Activated T-helper 1 cell treated with anti-CD3 and anti-CD28 coated beads, Interleukin-2, amount 50 U/mL, for 16 hours (primary cell): ENCODE results near the gene MACROD2.

Experiments
- DNase-seq, 2 donors: peaks; one replicate each; pipeline ENCODE4 v3.0.0-alpha.2; 2020; ENCODE audit warnings: low read depth in 1 of 2, low spot score in 1 of 2

The MACROD2 gene

GRCh38 chr20:14062171-14062570 lies 66.9 kb downstream of the MACROD2 start:
- no peak for DNase-seq

- DNase-seq, result no peak
These were observed 67.5 kb downstream of the MACROD2 start for GRCh38 chr20:14062786-14063185.

GRCh38 chr20:14064333-14064732 lies 69.0 kb downstream of the MACROD2 start:
- DNase-seq, result no peak

DNA sequence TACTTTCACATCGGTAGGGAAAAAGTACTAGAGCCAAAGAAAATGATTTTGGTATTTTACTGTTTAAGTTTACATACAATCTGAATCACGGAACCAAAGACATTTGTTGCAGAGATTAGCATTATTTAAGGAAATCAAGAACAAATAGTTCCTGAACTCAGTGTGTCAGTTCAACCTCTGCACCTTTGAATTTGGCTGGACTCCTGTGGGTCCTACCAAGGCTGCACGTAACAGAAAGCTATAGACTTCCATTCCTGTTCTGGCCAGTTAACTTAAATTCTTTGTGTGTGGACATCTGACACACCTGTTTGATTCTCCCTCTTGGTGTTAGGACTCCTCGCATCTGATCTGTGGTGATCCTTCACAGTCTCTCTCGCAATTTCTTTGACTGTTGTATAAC lies 69.6 kb downstream of the MACROD2 start:
- DNase-seq, result no peak

- DNase-seq, result no peak
These were observed 70.5 kb downstream of the MACROD2 start for GRCh38 chr20:14065774-14066173.

GRCh38 chr20:14067603-14068002 lies 72.3 kb downstream of the MACROD2 start:
- DNase-seq, result no peak

GRCh38 chr20:14069796-14070195 lies 74.5 kb downstream of the MACROD2 start:
- DNase-seq, result no peak

DNA sequence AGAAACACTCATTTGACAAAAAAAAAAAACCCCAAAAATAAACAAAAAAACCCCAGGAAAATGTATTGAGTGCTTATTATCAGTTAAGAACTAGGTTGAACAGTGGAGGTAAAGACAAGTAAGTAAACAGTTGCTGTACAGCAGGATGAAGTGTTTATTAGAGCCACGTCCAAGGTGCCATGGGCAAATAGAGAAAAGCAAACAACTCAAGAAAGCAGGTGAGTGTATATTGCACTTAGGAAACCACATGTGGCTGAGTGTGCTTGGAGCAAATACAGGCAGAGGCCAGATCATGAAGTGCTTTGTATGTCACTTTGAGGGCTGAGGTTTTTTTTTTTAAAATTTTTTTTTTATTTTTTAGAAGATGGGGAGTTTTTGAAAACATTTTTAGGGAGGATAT lies 98.3 kb downstream of the MACROD2 start:
- DNase-seq, result no peak

DNA sequence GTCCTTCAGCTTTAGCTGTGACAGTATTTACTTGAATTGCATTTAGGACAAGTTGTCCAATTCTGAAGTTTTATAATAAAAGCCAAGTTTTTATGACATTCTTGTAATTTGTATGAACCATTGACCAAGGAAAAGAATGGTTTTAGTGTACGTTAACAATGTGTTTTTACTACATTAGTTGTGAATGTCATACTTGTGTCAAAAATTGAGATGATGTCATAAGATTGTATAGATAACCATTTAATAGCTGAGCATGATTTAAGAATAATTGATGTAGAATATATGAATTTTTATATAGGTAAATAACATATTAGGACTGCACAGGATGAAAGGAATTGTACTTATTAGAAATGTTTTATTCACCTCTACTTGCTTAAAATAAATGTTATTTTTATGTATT lies 102.9 kb downstream of the MACROD2 start:
- no peak for DNase-seq

- no peak for DNase-seq
These were observed 118.1 kb downstream of the MACROD2 start for GRCh38 chr20:14113416-14113815.

DNA sequence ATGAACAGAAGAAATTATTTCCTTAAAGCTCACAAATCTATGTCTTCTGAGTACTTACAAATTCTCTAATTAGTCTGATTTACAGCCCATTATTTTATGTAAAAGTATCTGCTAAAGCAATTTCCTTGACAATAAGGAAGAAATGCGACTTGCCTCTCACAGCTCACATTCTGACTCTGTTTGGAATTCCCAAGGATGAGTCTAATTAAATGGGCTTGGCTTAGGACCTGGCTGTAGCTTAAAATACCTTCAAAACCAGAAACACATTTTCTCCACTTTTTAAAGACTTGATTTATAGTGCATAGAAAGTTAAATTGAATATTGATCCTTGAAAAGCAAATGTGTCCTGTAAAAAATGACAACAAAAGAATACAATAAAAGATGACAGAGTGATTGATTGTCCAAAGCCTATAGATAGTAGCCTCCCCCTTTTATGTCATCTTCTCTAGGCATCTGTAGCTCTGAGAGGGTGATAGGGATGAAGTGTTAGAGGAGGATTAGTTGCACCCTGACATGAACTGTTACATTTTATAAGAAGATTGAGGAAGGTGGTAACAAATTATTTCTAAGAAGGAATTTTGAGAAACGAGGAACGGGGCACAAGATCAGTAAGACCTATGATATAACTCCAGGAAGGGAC lies 118.9 kb downstream of the MACROD2 start:
- DNase-seq, result no peak

- DNase-seq, result no peak
These were observed 120.7 kb downstream of the MACROD2 start for GRCh38 chr20:14116037-14116436.

DNA sequence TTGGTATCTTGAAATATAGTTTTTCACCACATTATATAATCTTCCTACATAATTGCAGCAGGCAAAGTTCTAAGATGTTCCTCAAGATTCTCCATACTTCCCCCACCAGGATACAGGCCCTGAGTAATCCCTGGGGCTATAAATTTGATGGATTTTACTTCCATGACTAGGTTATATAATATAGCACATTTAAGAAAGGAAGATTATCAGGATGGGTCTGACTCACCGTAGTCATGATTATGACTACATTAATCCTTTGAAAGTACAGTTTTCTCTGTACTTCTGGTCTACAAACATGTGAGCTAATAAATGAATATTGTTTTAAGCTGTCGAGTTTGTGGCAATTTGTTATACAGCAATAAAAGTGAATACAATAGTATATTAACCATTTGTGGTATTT lies 122.5 kb downstream of the MACROD2 start:
- no peak for DNase-seq

- DNase-seq, result no peak
These were observed 131.5 kb downstream of the MACROD2 start for GRCh38 chr20:14126856-14127255.

DNA sequence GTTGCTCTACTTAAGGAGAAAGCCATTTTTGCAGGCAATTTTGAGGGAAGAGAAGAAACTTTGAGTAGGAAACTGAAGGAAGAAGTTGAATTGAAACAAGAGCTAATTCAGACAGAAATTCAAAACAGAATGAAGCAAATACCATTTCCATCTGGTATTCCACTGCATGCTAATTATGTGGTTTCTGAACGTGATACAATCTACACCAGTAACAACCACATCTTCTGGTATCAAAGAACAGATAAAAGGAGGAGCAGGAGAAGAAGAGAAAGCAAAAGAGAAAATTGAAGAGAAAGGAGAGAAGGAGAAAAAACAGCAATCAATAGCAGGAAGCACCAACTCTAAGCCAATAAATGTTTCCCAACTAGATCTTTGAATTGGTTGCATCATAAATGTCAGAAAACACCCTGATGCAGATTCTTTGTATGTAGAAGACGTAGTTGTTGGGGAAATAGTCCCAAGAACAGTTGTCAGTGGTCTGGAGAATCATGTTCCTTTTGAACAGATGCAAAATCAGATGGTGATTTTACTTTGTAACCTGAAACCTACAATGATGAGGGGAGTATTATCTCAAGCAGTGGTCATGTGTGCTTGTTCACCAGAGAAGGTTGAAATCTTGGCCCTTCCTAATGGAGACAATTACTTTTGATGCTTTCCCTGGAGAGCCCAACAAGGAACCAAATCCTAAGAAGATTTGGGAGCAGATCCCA lies 132.4 kb downstream of the MACROD2 start:
- DNase-seq, result no peak

DNA sequence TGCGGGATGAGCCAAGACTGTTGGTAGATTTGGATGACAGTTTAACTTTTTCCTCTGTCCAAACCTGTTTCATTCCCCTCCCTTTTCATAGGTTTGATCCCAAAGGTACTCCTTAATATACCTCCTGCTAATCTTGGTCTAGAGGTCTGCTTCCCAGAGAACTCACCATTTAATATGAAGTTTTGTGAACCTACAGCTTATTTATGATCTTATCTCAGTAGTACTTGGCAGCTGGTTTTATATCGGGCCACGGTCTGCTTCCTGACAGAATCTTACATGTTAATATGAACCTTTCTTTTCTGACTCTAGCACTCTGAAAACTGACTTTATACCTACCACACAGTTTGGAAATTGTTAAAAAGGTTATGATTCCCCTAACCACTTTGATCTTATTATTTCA lies 138.7 kb downstream of the MACROD2 start:
- no peak for DNase-seq

GRCh38 chr20:14142171-14142570 lies 146.9 kb downstream of the MACROD2 start:
- DNase-seq, result no peak

- no peak for DNase-seq
These were observed 147.8 kb downstream of the MACROD2 start for GRCh38 chr20:14142964-14143627.

DNA sequence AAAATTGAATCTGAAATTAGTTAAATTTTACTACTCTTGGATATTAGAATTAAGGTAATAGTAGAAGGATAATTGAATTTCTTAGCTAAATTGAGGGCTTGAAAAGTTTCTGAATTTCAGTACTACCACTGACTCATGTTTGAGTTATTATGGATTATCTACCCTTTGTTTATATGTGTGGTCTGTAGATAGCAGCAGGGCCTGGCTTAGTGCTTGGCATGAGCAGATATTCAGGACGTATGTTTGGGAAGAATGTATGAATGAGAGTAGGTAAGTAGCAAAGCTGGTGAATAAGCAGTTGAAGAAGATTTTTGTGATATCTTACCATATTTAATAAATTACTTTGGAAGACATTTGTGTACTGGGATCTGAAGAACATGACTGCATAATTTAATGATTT lies 152.7 kb downstream of the MACROD2 start:
- DNase-seq, result no peak

GRCh38 chr20:14155361-14155760 lies 160.0 kb downstream of the MACROD2 start:
- no peak for DNase-seq

- no peak for DNase-seq
These were observed 183.2 kb downstream of the MACROD2 start for GRCh38 chr20:14178528-14178927.

DNA sequence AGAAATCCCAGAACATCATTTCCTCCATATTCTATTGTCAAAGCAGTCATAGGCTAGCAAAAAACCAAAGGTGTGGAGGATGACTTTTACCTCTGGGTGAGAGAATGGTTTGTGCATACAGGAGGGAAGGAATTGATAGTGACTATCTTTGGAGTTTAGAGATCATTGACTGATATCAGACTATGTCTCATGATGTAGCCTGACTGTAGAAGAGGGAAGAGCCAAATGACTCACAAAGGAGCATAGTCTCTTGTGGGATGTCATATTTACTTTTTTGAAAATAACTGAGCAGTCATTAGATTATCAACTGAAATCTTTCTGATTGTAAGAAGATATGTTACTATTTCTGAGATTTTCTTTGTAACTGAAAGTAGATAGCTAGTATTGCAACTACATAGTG lies 183.6 kb downstream of the MACROD2 start:
- DNase-seq, result no peak
